A549 (cell line): ENCODE measurements around the gene TYK2. TPM values are rescaled to one million over a fixed set of nuclear protein-coding genes. Genes with fewer than 3 reads are reported as not detected.

ENCODE experiments used
- ATAC-seq, 2 experiments: fragments of 200-7000 bp in 1 of 2; fragments of >200 bp in 1 of 2; cut with Nextera tagmentation in 1 of 2; cut with Tn5 transposase in 1 of 2; 3 replicates each; pipeline versions ENCODE4 v1.8.0 to v1.9.1; 2018 to 2020; ENCODE audit warnings: mild to moderate bottlenecking in 1 of 2, moderate library complexity in 1 of 2
- CTCF ChIA-PET: fragments of 300-600 bp; sonication (Branson Sonifier 250); formaldehyde crosslinking; extraction: SDS; loops from one replicate; lab custom pipeline; 2021; ENCODE audit warnings: antibody characterized with exemption, inconsistent platforms; lab: Yijun Ruan, JAX
- POLR2A ChIA-PET: fragments of 350-600 bp; formaldehyde crosslinking; extraction: SDS; loops from one replicate; lab custom pipeline; 2021; ENCODE audit warnings: antibody characterized with exemption, inconsistent platforms; lab: Yijun Ruan, JAX
- DNase-seq, 2 experiments: peaks; one replicate each; pipeline versions ENCODE4 v3.0.0 to v3.0.0-alpha.2; 2011 to 2016; ENCODE audit warnings: low read depth in 1 of 2, low spot score in 1 of 2
- FAIRE-seq: peaks from 2 replicates; lab custom pipeline; 2011; peaks lifted over from hg19 to GRCh38; lab: Jason Lieb, UNC
- H3K27ac ChIP-seq, 2 experiments: fragments of >200 bp; sonication (Bioruptor Twin); formaldehyde crosslinking; 3 replicates each; pipeline ENCODE4 v1.5.1; 2016 to 2017
- H3K4me1 ChIP-seq: fragments of >200 bp; sonication (Bioruptor Twin); formaldehyde crosslinking; 3 replicates; pipeline ENCODE4 v1.6.1; 2016
- H3K4me2 ChIP-seq: fragments of >200 bp; sonication (Bioruptor Twin); formaldehyde crosslinking; 3 replicates; pipeline ENCODE4 v1.6.1; 2016
- H3K4me3 ChIP-seq: fragments of >200 bp; sonication (Bioruptor Twin); formaldehyde crosslinking; 3 replicates; pipeline ENCODE4 v1.5.1; 2016
- H3K9me3 ChIP-seq: fragments of >200 bp; sonication (Bioruptor Twin); formaldehyde crosslinking; 3 replicates; pipeline ENCODE4 v1.6.1; 2016
- BHLHE40 ChIP-seq: IDR thresholded peaks from 2 replicates; pipeline ENCODE4 v1.6.1; 2012; ENCODE audit warnings: low read depth, low read length, inconsistent platforms
- CBX2 ChIP-seq: fragments of 200-600 bp; sonication (generic); IDR thresholded peaks from 2 replicates; pipeline ENCODE4 v1.6.1; 2016; ENCODE audit warnings: low read depth, mild to moderate bottlenecking, borderline replicate concordance
- CBX8 ChIP-seq: fragments of 200-600 bp; sonication (generic); IDR thresholded peaks from 2 replicates; pipeline ENCODE4 v1.6.1; 2016
- CHD2 ChIP-seq: fragments of 150-350 bp; IDR thresholded peaks from 2 replicates; pipeline ENCODE4 v1.6.1; 2014; ENCODE audit warnings: low read length; ENCODE audit not compliant: partially characterized antibody
- CHD4 ChIP-seq: fragments of 200-600 bp; sonication (generic); IDR thresholded peaks from 2 replicates; pipeline ENCODE4 v1.6.1; 2016; ENCODE audit warnings: antibody characterized with exemption, mild to moderate bottlenecking, borderline replicate concordance
- E2F6 ChIP-seq: IDR thresholded peaks from 2 replicates; pipeline ENCODE4 v1.6.1; 2012; ENCODE audit warnings: low read depth, borderline replicate concordance
- EHF ChIP-seq: fragments of 250-450 bp; sonication (Bioruptor Pico); IDR thresholded peaks from 2 replicates; pipeline ENCODE4 v1.5.0; 2020; ENCODE audit warnings: mild to moderate bottlenecking
- FOSB ChIP-seq: fragments of 250-450 bp; sonication (Bioruptor Pico); IDR thresholded peaks from 2 replicates; pipeline ENCODE4 v1.5.0; 2020; ENCODE audit warnings: mild to moderate bottlenecking, moderate library complexity
- FOSL2 ChIP-seq, 2 experiments: fragments of 450-650 bp in 1 of 2; fragments of >200 bp in 1 of 2; sonication (Bioruptor Twin) in 1 of 2; formaldehyde crosslinking; IDR thresholded peaks; 2 replicates each; pipeline versions ENCODE4 v1.5.0 to v1.6.1; 2016 to 2020; ENCODE audit warnings: mild to moderate bottlenecking in 1 of 2, moderate library complexity in 1 of 2
- GATA3 ChIP-seq: IDR thresholded peaks from 2 replicates; pipeline ENCODE4 v1.6.1; 2012; ENCODE audit warnings: borderline replicate concordance
- HES2 ChIP-seq: fragments of >200 bp; sonication (Bioruptor Twin); formaldehyde crosslinking; IDR thresholded peaks from 2 replicates; pipeline ENCODE4 v1.6.1; 2016
- HOXA7 ChIP-seq: fragments of 250-450 bp; sonication (Bioruptor Pico); IDR thresholded peaks from 2 replicates; pipeline ENCODE4 v1.5.0; 2020; ENCODE audit warnings: mild to moderate bottlenecking, moderate library complexity
- KDM5A ChIP-seq: fragments of 200-600 bp; sonication (generic); IDR thresholded peaks from 2 replicates; pipeline ENCODE4 v1.6.1; 2016; ENCODE audit warnings: antibody characterized with exemption, mild to moderate bottlenecking
- MAFK ChIP-seq: fragments of 450-650 bp; IDR thresholded peaks from 2 replicates; pipeline ENCODE4 v1.6.1; 2014; ENCODE audit not compliant: partially characterized antibody
- MYC ChIP-seq: IDR thresholded peaks from 2 replicates; pipeline ENCODE4 v1.6.1; 2012; ENCODE audit warnings: mild to moderate bottlenecking, inconsistent platforms, low read length, improper control_type of control experiment, borderline replicate concordance
- NFE2L2 ChIP-seq: fragments of 150-350 bp; conservative IDR thresholded peaks from 2 replicates; pipeline ENCODE4 v1.6.1; 2014; ENCODE audit warnings: low read length
- NPAS2 ChIP-seq: fragments of 250-450 bp; sonication (Bioruptor Pico); IDR thresholded peaks from 2 replicates; pipeline ENCODE4 v1.8.0; 2022; ENCODE audit warnings: mild to moderate bottlenecking, moderate library complexity, borderline replicate concordance
- NR3C1 ChIP-seq: fragments of >200 bp; sonication (Bioruptor Twin); formaldehyde crosslinking; IDR thresholded peaks from 3 replicates; pipeline ENCODE4 v1.6.1; 2017
- PBX3 ChIP-seq: IDR thresholded peaks from 2 replicates; pipeline ENCODE4 v1.6.1; 2012
- POLR2AphosphoS2 ChIP-seq: conservative IDR thresholded peaks from 2 replicates; pipeline ENCODE4 v1.6.1; 2012; ENCODE audit warnings: low read length, improper control_type of control experiment, inconsistent platforms
- RAD21 ChIP-seq, 2 experiments: fragments of >200 bp in 1 of 2; sonication (Bioruptor Twin) in 1 of 2; formaldehyde crosslinking in 1 of 2; IDR thresholded peaks in 1 of 2; conservative IDR thresholded peaks in 1 of 2; 2 replicates in 1 of 2; 3 replicates in 1 of 2; pipeline ENCODE4 v1.6.1; 2012 to 2018; ENCODE audit warnings: inconsistent platforms in 1 of 2
- RFX5 ChIP-seq: fragments of 450-650 bp; IDR thresholded peaks from 2 replicates; pipeline ENCODE4 v1.7.1; 2014; ENCODE audit warnings: antibody characterized with exemption, mild to moderate bottlenecking, moderate library complexity
- TFCP2L1 ChIP-seq: fragments of 250-450 bp; sonication (Bioruptor Pico); IDR thresholded peaks from 2 replicates; pipeline ENCODE4 v1.5.0; 2021; ENCODE audit warnings: mild to moderate bottlenecking
- ZC3H11A ChIP-seq: fragments of 450-650 bp; IDR thresholded peaks from 2 replicates; pipeline ENCODE4 v1.6.1; 2014; ENCODE audit warnings: antibody characterized with exemption, mild to moderate bottlenecking
- ZFP36 ChIP-seq: fragments of 450-650 bp; IDR thresholded peaks from 2 replicates; pipeline ENCODE4 v1.6.1; 2014; ENCODE audit warnings: borderline replicate concordance; ENCODE audit not compliant: partially characterized antibody
- ZSCAN20 ChIP-seq: fragments of 250-450 bp; sonication (Bioruptor Pico); IDR thresholded peaks from 2 replicates; pipeline ENCODE4 v1.8.0; 2022; ENCODE audit warnings: mild to moderate bottlenecking, moderate library complexity
- WGBS: methylation state at CpG from one replicate; pipeline ENCODE4 v1.1.6; 2017; ENCODE audit errors: missing lambda C conversion rate; 5-methylcytosine and 5-hydroxymethylcytosine counted together
- polyA plus RNA-seq, 4 experiments: library from polyadenylated mRNA; depleted of rRNA in 3 of 4; stranded (reverse); fragments of >200 nt; fragmentation: RNase III in 1 of 4; extraction: RNeasy Plus Mini Kit Qiagen cat#74134 plus additional on column Dnase treatment in 1 of 4; gene quantifications; 2 replicates in 3 of 4; 3 replicates in 1 of 4; pipeline ENCODE4 v1.2.3, GENCODE V29; 2011 to 2017
- TF ChIP-seq, protein P1 (sequence below): fragments of 450-650 bp; IDR thresholded peaks from 2 replicates; pipeline ENCODE4 v1.6.1; 2014; ENCODE audit warnings: antibody characterized with exemption

TYK2 gene
- polyA plus RNA-seq, 2 of the 4 experiments (the other 2 are of a cell fraction): 17.0 to 57.1 TPM

GRCh38 chr19:10374931-10375330, 5.4 kb downstream of the TYK2 start:
- POLR2A ChIA-PET: no interaction called here
- WGBS: 94% methylated on average over 5 of the region's 5 CpGs
- no peak overlapping the region for H3K4me3 ChIP-seq
- no peak overlapping the region for H3K27ac ChIP-seq
- H3K4me1 ChIP-seq: 0 out of 3 replicates have a peak, but pooled peaks cover 4% of the 10 kb centered on the region
- no peak for DNase-seq
- TF ChIP-seq NPAS2 (CRISPR knock-in tag) (no peak), CBX2 (no peak), PBX3 (no peak), GATA3 (no peak), BHLHE40 (no peak), ZC3H11A (no peak), E2F6 (no peak), CHD2 (no peak), EHF (CRISPR knock-in tag) (no peak), MYC (no peak), RFX5 (no peak), TFCP2L1 (no peak), NR3C1 (no peak), KDM5A (no peak), HES2 (no peak), HOXA7 (no peak)
- TF ChIP-seq, all 56 proteins: peak for 0
- Histone ChIP-seq H3K4me2 (no peak overlapping the region), H3K9me3 (no peaks in the 10 kb centered on the region)
- ATAC-seq (no peak), FAIRE-seq (no peak)
- CTCF ChIA-PET: interaction anchor here (0.6 to 1.1 kb wide), 4 partner anchors 55 to 120 kb away, joined by 3 to 6 read pairs (median 3); no protein-coding TSS in a partner anchor

DNA sequence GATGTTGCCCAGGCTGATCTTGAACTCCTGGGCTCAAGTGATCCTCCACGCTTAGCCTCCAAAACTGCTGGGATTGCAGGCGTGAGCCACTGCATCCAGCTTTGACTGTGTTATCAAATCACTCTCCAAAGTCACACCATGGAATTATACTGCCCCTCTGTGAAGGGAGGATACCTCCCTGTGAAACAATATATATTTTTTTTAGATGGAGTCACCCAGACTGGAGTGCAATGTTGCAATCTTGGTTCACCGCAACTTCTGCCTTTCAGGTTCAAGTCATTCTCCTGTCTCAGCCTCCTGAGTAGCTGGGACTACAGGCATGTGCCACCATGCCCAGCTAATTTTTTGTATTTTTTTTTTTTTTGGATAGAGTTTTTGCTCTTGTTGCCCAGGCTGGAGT, 7.7 kb downstream of the TYK2 start:
- 92% methylated on average over 3 of the region's 3 CpGs for WGBS
- no peak for DNase-seq
- FAIRE-seq: no peak
- peaks cover 12% of the 10 kb centered on the region for H3K9me3 ChIP-seq
- TF ChIP-seq FOSB (CRISPR knock-in tag) (no peak), POLR2AphosphoS2 (no peak), RAD21 (conservative IDR thresholded peaks at IDR 0.05 in 1 of 2, IDR thresholded peaks at IDR 0.05 in 1 of 2) (no peak), CBX8 (no peak), ZSCAN20 (no peak), FOSL2 (IDR thresholded peaks at IDR 0.05) (no peak), FOSL2 (CRISPR knock-in tag; IDR thresholded peaks at IDR 0.05) (no peak), MAFK (no peak), NFE2L2 (no peak), HES2 (no peak), NPAS2 (CRISPR knock-in tag) (no peak), ZFP36 (no peak), CHD4 (no peak), RFX5 (no peak)
- TF ChIP-seq, protein P1, sequence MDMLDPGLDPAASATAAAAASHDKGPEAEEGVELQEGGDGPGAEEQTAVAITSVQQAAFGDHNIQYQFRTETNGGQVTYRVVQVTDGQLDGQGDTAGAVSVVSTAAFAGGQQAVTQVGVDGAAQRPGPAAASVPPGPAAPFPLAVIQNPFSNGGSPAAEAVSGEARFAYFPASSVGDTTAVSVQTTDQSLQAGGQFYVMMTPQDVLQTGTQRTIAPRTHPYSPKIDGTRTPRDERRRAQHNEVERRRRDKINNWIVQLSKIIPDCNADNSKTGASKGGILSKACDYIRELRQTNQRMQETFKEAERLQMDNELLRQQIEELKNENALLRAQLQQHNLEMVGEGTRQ: no peak
- TF ChIP-seq, all 56 proteins: peak for 0
- ChIA-PET POLR2A (no interaction called here), CTCF (interaction anchor here (1.6 kb wide), 1 partner anchor 103 kb away, joined by 4 read pairs; no protein-coding TSS in a partner anchor)
- Histone ChIP-seq H3K27ac (no peak overlapping the region), H3K4me3 (no peak overlapping the region), H3K4me1 (no peaks in the 10 kb centered on the region), H3K4me2 (no peak overlapping the region)
- no peak for ATAC-seq
